Loucy (cell line): ENCODE results near the gene GRK1.

Source experiments
- H2AFZ ChIP-seq: fragments of 200-600 bp; sonication (generic); 2 replicates; pipeline ENCODE4 v1.6.0; 2016; ENCODE audit warnings: antibody characterized with exemption, mild to moderate bottlenecking, low read length, moderate library complexity
- H3F3A ChIP-seq: fragments of 200-600 bp; 2 replicates; pipeline ENCODE4 v1.6.0; 2016; ENCODE audit warnings: antibody characterized with exemption, low read depth, mild to moderate bottlenecking
- H3K27me3 ChIP-seq: fragments of 200-600 bp; sonication (generic); 2 replicates; pipeline ENCODE4 v1.6.1; 2014; ENCODE audit warnings: low read length, mild to moderate bottlenecking; ENCODE audit not compliant: insufficient read depth, poor library complexity, severe bottlenecking
- H3K36me3 ChIP-seq: fragments of 200-600 bp; sonication (generic); 2 replicates; pipeline ENCODE4 v1.6.1; 2016; ENCODE audit warnings: low read length; ENCODE audit not compliant: insufficient read depth
- H3K4me1 ChIP-seq: fragments of 200-600 bp; sonication (generic); 2 replicates; pipeline ENCODE4 v1.5.1; 2014; ENCODE audit warnings: low read length, mild to moderate bottlenecking; ENCODE audit not compliant: insufficient read depth, poor library complexity, severe bottlenecking
- H3K4me2 ChIP-seq: fragments of 200-600 bp; sonication (generic); 2 replicates; pipeline ENCODE4 v1.6.0; 2014; ENCODE audit warnings: antibody characterized with exemption, low read length, low read depth, mild to moderate bottlenecking; ENCODE audit not compliant: poor library complexity, severe bottlenecking
- H3K4me3 ChIP-seq: fragments of 200-600 bp; sonication (generic); 2 replicates; pipeline ENCODE4 v1.5.1; 2014; ENCODE audit warnings: low read length, mild to moderate bottlenecking, mixed read lengths; ENCODE audit not compliant: poor library complexity, severe bottlenecking
- H3K79me2 ChIP-seq: fragments of 200-600 bp; sonication (generic); 2 replicates; pipeline ENCODE4 v1.6.1; 2014; ENCODE audit warnings: low read length; ENCODE audit not compliant: insufficient read depth
- H3K9ac ChIP-seq: fragments of 200-600 bp; sonication (generic); 2 replicates; pipeline ENCODE4 v1.6.0; 2014; ENCODE audit warnings: mild to moderate bottlenecking, low read depth, low read length, moderate library complexity; ENCODE audit not compliant: poor library complexity, severe bottlenecking
- H3K9me2 ChIP-seq: fragments of 200-600 bp; sonication (generic); replicated peaks from 2 replicates; pipeline ENCODE4 v1.6.1; 2016; ENCODE audit warnings: low read depth, low read length, mixed read lengths
- H3K9me3 ChIP-seq: fragments of 200-600 bp; sonication (generic); 2 replicates; pipeline ENCODE4 v1.6.1; 2014; ENCODE audit warnings: mild to moderate bottlenecking, antibody characterized with exemption, low read length, low read depth; ENCODE audit not compliant: insufficient read depth
- H4K20me1 ChIP-seq: fragments of 200-600 bp; sonication (generic); 2 replicates; pipeline ENCODE4 v1.6.0; 2014; ENCODE audit warnings: antibody characterized with exemption, low read length, mild to moderate bottlenecking; ENCODE audit not compliant: insufficient read depth, poor library complexity, severe bottlenecking
- EZH2phosphoT487 ChIP-seq: fragments of 200-600 bp; IDR thresholded peaks from 2 replicates; pipeline ENCODE4 v1.6.1; 2018; ENCODE audit warnings: antibody characterized with exemption, mild to moderate bottlenecking, moderate library complexity, borderline replicate concordance
- TF ChIP-seq, protein P1 (sequence below): fragments of 200-600 bp; sonication (generic); conservative IDR thresholded peaks from 2 replicates; pipeline ENCODE4 v1.5.1; 2014; ENCODE audit warnings: mild to moderate bottlenecking, antibody characterized with exemption, low read length

Gene GRK1

DNA sequence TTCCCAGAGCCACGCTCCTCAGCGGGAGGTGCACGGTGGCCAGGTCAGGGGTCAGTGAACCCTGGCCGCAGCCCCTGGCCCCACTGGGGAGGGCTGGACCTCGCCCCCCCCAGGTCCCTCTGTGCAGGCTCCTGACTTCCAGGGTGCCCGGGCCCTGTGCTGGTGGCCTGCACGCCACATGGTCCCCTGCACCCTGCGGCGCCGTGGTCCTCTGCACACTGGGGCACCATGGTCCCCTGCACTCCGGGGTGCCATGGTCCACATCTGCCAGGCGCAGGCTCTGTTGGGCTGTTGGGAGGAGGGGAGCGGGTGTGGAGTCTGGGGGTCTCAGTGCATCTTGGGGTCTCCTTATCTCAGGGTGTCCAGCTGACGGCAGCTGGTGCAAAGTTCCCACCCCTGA is 68.7 kb downstream of the GRK1 start:
- Histone ChIP-seq H3K9me2 (no peaks in the 10 kb centered on the region), H3K4me2 (no peak overlapping the region), H3K27me3 (no peaks in the 10 kb centered on the region), H4K20me1 (no peaks in the 10 kb centered on the region), H3F3A (no peaks in the 10 kb centered on the region), H3K9ac (no peak overlapping the region), H3K36me3 (no peaks in the 10 kb centered on the region), H3K79me2 (no peaks in the 10 kb centered on the region), H3K9me3 (peaks cover 5% of the 10 kb centered on the region; the same call in 1 of the 2 replicates), H3K4me3 (no peak overlapping the region), H2AFZ (no peak overlapping the region), H3K4me1 (peaks cover 9% of the 10 kb centered on the region)
- TF ChIP-seq, protein P1, sequence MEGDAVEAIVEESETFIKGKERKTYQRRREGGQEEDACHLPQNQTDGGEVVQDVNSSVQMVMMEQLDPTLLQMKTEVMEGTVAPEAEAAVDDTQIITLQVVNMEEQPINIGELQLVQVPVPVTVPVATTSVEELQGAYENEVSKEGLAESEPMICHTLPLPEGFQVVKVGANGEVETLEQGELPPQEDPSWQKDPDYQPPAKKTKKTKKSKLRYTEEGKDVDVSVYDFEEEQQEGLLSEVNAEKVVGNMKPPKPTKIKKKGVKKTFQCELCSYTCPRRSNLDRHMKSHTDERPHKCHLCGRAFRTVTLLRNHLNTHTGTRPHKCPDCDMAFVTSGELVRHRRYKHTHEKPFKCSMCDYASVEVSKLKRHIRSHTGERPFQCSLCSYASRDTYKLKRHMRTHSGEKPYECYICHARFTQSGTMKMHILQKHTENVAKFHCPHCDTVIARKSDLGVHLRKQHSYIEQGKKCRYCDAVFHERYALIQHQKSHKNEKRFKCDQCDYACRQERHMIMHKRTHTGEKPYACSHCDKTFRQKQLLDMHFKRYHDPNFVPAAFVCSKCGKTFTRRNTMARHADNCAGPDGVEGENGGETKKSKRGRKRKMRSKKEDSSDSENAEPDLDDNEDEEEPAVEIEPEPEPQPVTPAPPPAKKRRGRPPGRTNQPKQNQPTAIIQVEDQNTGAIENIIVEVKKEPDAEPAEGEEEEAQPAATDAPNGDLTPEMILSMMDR, result no peak
- TF ChIP-seq EZH2phosphoT487, result no peak

DNA sequence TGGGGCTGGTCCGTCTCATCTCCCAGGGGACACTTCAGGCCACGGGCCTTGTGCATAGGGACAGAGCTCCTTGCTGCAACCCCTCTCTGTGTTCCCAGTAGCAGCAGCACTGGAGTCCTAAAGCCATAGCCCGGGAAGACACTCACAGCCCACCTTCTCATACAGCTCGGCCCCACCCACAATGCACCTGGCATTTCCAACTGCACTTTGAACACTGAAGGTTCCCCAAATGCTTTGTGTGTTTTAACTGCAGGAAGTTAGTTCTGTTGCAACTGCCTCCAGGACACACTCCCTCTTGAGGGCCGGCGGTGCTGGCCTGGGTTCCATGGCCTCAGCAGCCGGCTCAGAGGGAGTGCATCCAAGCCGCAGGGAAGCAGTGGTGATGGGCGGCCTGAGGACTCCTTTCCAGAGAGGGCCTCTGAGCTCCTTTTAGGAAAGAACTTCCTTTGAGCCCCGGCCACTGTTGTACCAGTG is 69.3 kb downstream of the GRK1 start:
- H3K27me3 ChIP-seq, result no peaks in the 10 kb centered on the region
- peaks cover 13% of the 10 kb centered on the region for H3K4me1 ChIP-seq
- no peaks in the 10 kb centered on the region for H3K36me3 ChIP-seq
- no peaks in the 10 kb centered on the region for H3F3A ChIP-seq
- TF ChIP-seq, protein P1, result no peak
- no peak for TF ChIP-seq EZH2phosphoT487
- no peaks in the 10 kb centered on the region for H3K79me2 ChIP-seq
- no peaks in the 10 kb centered on the region for H4K20me1 ChIP-seq
- no peaks in the 10 kb centered on the region for H3K9me2 ChIP-seq
- H3K4me2 ChIP-seq, result no peak overlapping the region
- H3K9me3 ChIP-seq, result peaks cover 5% of the 10 kb centered on the region; the same call in 1 of the 2 replicates
- no peak overlapping the region for H2AFZ ChIP-seq
- no peak overlapping the region for H3K9ac ChIP-seq
- no peak overlapping the region for H3K4me3 ChIP-seq

DNA sequence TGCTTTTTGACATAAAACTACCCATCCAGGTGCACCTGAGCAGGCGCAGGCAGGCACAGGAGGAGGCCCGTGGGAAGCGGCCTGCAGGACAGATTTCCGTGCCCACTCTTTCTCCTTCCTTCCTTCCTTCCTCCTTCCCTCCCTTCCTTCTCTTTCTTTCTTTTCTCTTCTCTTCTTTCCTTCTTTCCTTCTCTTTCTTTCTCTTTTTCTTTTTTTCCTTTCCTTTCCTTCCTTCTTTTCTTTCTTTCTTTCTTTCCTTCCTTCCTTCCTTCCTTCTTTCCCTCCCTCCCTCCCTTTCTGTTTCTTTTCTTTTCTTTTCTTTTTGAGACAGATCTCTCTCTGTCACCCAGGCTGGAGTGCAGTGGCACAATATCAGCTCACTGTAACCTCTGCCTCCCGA is 70.8 kb downstream of the GRK1 start:
- H3K27me3 ChIP-seq, result no peaks in the 10 kb centered on the region
- no peaks in the 10 kb centered on the region for H3K79me2 ChIP-seq
- TF ChIP-seq, protein P1, result no peak
- no peak for TF ChIP-seq EZH2phosphoT487
- no peak overlapping the region for H2AFZ ChIP-seq
- H3F3A ChIP-seq, result 0 out of 2 replicates have a peak, but pooled peaks cover 5% of the 10 kb centered on the region
- no peaks in the 10 kb centered on the region for H3K9me2 ChIP-seq
- no peak overlapping the region for H3K4me2 ChIP-seq
- H3K4me1 ChIP-seq, result peaks cover 27% of the 10 kb centered on the region
- peaks cover 5% of the 10 kb centered on the region; the same call in 1 of the 2 replicates for H3K9me3 ChIP-seq
- H3K36me3 ChIP-seq, result no peaks in the 10 kb centered on the region
- H4K20me1 ChIP-seq, result no peaks in the 10 kb centered on the region
- no peak overlapping the region for H3K9ac ChIP-seq
- H3K4me3 ChIP-seq, result no peak overlapping the region
